SKM-1 (cell line): ENCODE data around the gene FLNC.

Source experiments
- DNase-seq: peaks from one replicate; lab custom pipeline; 2025; ENCODE audit not compliant: unreplicated experiment; lab: John Stamatoyannopoulos, UW

Gene FLNC

GRCh38 chr7:128844777-128845311 lies 14.6 kb downstream of the FLNC start:
- no peak for DNase-seq

- no peak for DNase-seq
Measured at GRCh38 chr7:128845475-128845874, 15.3 kb downstream of the FLNC start.

GRCh38 chr7:128845987-128846386 lies 15.8 kb downstream of the FLNC start:
- DNase-seq = no peak

GRCh38 chr7:128846781-128847444 lies 16.7 kb downstream of the FLNC start:
- DNase-seq = no peak

- no peak for DNase-seq
Measured at GRCh38 chr7:128847721-128848211, 17.6 kb downstream of the FLNC start.

GRCh38 chr7:128848289-128849155 lies 18.3 kb downstream of the FLNC start:
- DNase-seq = no peak

- no peak for DNase-seq
Measured at GRCh38 chr7:128849156-128849515, 18.9 kb downstream of the FLNC start.

- no peak for DNase-seq
Measured at GRCh38 chr7:128849804-128850490, 19.7 kb downstream of the FLNC start.

GRCh38 chr7:128852537-128853254 lies 22.5 kb downstream of the FLNC start:
- no peak for DNase-seq

- no peak for DNase-seq
Measured at GRCh38 chr7:128853799-128854198, 23.6 kb downstream of the FLNC start.

- DNase-seq = no peak
Measured at GRCh38 chr7:128854396-128854795, 24.2 kb downstream of the FLNC start.

GRCh38 chr7:128855559-128855958 lies 25.4 kb downstream of the FLNC start:
- no peak for DNase-seq

- DNase-seq = no peak
Measured at GRCh38 chr7:128856001-128856718, 26.0 kb downstream of the FLNC start.

- no peak for DNase-seq
Measured at GRCh38 chr7:128858380-128859231, 28.4 kb downstream of the FLNC start.

GRCh38 chr7:128859232-128860157 lies 29.3 kb downstream of the FLNC start:
- DNase-seq = no peak

- DNase-seq = no peak
Measured at GRCh38 chr7:128860158-128861073, 30.2 kb downstream of the FLNC start.

- no peak for DNase-seq
Measured at GRCh38 chr7:128861957-128862570, 31.9 kb downstream of the FLNC start.
